Measurements from ENCODE around the gene PRKCA.
"Not testable (repeated sequence)": the region's sequence is repeated elsewhere in the genome, so short reads cannot be mapped to it uniquely, and the experiment has no call there.

The PRKCA gene

DNA sequence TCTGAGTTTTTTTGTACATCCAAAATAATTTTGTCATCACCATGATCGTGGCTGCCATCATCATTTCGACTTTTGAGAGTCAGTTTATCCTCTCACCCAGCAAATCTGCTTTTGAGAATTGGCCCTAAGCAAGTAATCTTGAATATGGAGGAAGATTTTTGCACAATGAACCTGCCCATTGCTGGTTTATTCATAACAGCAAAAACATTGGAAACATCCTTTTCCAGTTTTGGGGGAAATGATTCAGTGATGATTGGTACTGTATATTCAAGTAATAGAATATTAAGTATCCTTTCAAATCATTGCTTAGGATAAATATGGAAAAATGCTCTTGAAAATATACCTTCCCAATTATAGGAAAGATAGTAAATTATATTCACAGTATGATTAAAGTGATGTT is 53.1 kb downstream of the PRKCA start:
- DNase-seq: no peak

DNA sequence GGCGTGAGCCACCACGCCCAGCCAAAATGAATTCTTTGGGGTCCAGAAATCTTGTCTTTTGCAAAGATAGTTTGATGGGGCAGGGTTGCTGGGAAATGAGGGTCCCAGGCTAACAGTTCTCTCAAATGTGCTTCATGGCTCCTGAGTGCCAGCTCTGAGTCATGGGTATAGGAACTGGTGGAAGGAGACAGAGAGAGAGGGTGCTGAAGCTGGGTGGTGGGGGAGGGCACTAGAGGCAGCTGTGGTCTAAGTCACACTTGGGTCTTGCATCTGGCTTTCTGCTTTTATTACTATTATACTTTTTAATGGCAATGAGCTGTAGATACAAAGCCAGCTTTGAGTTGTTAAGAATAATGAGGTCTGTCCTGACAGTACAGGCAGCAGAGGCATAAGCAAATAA is 54.6 kb downstream of the PRKCA start:
- no peak for DNase-seq

DNA sequence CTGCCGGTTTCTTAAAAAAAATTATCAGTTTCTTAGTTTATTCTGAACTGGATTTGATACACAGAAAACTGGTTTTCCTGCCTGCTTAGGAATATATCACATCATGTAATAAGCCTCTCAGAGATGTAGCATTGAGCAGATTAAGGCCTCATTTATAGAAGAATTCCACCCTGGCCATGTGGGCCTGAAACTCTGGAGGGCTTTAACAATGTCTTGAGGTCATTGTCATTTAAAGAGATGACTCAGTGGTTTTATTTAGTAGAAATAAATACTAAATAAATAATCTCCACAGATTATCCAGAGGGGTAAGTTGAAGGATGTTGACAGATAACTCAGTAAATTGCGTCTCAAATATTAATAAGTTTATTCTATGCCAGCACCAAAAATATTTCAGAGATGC is 56.9 kb downstream of the PRKCA start:
- DNase-seq: no peak

DNA sequence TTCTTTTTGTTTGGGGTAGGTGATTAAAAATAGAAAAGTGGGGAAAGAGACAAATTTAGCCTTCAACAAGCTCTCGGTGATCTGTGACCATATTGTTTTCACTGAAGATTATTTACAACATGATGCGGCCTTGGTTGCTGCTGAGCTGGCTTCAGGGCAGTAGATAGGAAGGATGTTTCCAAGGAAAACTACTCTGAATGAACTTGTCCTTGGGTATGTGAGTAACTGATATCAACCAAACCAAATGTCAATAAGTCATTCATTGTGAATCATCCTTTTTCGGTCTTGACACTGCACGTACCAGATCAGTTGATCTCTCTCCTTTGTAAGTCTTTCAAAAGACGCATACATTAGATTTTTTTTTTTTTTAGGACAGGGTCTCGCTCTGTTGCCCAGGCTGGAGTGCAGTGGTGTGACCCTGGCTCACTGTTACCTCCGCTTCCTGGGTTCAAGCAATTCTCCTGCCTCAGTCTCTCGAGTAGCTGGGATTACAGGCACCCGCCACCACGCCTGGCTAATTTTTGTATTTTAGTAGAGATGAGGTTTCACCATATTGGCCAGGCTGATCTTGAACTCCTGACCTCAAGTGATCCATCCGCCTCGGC is 58.6 kb downstream of the PRKCA start:
- DNase-seq: not testable (repeated sequence)

DNA sequence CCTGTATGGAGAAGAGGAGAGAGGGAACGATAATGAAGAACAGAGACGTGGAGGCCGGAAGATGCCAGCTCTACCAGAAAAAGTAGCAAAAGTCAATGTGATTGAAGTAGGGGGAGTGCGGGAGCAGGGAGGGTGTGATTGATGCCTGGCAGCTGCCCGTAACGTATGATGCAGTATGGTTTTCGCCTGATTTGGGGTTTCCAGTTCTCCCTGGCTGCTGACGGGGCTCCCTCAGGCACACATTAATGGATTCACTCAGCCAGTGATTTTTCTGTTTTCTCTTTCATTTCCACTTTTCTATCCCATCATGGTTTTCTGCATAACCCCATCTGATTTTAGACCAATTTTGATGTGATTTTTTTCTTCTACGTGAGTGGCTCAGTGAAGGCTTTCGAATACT is 62.1 kb downstream of the PRKCA start:
- DNase-seq: no peak

DNA sequence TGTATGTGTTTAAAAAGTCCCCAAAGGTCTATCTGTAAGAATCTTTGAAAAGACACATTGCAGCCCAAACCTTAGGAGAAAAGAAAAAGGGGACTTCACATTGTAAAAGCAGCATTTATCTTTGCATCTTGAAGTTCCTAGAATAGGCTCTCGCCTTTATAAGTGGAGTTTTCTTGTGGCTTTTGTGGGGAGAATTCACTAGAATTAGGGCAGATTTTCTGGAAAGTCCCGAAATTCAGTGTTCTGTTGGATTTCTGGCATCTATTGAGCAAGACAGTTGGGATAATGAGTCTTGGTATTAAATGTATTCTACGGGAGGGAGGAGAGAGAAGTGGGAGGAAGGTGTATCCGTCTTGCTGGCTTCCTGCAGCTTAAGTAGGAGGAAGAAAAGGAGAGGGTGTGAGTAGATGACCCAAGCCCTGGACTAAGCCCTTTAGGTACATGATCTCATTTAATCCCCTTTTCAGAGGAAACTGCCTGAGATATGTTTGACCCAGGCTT is 62.6 kb downstream of the PRKCA start:
- no peak for DNase-seq

DNA sequence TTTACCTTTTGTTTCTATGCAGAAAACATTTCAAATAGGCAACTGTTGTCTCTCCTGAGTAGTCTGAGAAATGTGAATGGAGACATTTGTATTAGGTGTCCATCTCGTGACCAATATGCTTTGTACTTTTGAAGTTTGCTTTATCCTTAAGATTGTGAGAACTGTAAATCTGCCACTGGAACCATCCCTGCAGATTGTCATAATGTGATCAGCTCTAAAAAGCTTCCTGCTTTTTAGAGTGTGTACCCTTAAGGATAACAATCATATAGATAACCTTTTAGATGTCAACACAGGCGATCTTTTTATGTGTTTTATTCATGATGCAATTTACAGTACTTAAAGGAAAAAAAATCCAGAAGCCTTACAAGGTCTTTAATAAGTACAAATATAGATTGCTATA is 63.5 kb downstream of the PRKCA start:
- no peak for DNase-seq

DNA sequence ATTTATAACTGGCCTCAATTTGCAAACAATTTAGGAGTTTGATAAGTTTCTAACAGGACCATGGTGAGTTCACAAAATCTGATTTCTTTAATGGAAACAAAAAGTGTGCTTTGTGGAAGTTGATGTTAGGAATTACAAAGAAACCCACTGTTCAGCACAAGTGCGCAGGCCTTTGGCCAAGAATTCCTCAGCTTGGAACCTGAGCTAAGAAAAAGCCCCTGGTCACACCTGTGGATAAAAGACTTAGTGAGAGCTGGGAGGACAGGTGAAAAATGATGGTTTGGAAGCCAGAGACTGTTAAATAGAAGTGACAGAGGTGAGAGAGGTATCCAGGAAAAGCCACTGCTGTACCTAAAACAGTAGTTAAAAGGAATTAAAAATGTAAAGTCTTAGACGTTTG is 64.7 kb downstream of the PRKCA start:
- no peak for DNase-seq

DNA sequence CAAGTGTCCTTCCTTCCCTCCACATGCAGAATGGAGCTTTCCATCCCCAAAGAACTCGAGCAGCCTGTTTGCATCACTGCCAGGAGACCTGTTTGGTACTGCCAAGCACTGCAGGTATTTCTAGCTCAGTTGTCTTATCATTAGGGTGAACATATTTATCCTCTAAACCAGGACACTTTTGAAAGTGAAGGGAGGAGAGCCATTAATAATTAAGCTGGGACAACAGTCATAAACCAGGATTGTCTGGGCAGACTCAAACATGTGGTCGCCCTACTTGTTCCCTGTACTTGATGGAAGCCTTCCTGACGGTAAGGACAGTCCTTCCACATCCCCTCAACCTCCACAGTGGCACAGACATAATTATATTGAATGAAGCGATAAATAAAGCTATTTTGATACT is 67.4 kb downstream of the PRKCA start:
- no peak for DNase-seq

DNA sequence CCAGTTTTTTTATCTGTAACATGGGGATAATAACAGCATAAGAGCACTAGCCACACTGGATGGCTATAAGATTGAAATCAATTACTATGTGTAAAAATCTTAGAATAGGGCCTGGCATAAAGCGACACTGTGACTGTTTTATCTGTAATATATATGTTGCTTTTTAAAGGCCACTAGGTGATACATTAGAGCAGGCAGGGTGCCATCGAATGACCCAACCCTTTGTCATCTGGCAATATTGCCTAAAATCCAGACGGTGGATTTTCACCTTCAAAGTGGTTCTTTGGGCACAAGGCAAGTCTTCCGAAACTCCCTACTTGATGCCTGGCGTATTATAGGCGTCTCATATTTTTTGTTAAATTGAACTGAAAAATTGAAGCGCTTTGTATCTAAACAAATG is 69.1 kb downstream of the PRKCA start:
- no peak for DNase-seq

DNA sequence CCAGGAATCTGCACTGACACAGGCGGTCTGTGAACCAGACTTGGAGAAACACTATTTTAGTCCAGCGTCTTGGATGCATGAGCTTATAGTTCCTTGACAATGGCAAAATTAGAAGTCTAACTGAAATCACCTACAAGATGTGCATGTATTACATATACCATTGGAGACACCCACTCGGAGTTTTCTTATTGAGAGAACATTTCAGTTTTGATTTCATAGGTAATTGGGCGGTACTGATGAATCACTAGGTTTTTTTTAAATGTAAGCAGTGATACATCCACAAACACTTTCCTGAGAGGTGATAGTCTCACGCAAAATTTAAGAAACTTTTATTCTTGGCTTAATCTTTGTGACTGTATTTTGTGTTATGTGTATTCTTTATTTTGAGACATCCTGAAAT is 69.8 kb downstream of the PRKCA start:
- DNase-seq: no peak

DNA sequence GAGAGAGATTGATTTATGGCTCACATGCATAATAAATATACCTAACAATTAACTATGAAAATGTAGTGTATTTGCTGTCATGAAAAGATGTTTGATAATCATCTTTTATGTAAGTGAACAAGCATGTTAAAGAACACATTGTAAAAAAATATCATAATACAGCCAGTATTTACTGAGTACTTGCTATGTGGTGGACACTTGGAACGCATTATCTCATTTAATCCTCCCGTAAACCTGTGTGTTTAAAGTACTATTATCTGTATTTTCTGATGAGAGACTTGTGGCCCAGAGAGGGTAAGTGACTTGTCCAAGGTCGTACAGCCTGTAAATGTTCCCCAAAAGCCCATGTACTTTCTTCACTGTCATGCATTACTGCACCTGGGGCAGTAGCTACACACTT is 70.7 kb downstream of the PRKCA start:
- no peak for DNase-seq

DNA sequence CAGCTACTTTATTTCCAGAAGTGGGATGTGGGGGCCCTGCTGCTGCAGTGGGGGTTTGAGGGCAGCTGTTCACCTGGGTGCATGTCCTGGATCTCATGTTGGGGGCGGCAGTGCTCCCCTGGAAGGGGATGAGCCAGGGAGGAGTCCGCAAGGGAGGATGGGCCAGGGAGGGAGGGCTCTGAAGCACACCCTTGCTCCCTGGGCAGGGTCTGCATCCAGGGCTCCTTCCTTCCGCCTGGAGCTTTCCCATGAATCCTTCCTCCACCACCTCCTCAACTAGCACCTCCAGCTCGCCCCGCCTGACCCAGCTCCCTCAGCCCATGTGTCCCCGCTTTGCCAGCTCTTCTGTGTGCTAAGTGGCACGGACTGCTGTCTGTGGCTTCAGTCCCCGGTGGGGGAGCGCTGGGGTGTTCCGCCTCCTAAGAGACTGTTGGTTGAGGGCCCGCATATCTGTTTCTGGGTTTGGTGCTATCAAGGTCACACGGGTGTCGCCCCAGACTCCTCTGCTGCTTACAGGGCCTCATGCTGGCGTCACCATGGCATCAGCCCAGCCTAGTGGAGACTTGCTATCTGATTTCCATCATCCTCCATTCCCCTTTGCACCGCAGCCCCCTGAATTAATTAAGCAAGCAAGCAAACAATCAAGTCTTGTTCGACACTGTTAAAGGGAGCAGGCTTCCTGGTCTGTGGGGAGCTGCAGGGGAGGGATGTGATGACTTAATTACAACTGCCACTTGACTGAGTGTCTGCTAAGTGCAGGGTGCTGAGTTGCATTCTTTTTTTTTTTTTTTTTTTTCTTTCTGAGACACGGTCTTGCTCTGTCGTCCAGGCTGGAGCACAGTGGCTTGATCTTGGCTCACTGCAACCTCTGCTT is 71.8 kb downstream of the PRKCA start:
- peak in 1 of 2 experiments; percentile 19 for DNase-seq

DNA sequence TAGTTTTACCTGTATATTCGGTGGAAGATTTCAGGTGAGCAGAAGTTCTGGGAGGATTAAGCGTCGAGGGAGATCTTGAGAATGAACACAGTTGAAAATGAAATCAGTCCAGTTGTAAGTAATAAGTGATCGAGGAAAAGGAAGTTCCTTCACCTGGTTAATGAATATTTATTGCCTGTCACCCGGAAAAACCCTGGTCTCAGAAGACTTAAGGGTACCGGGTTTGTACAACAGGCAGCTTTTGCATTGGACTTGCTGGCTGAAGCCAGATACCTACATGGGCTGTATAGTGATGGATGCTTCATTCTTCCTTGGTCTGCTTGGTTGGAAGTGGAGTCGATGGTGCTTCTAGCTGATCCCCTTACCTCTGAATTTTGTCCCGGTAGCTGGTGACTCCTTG is 72.7 kb downstream of the PRKCA start:
- no peak for DNase-seq

DNA sequence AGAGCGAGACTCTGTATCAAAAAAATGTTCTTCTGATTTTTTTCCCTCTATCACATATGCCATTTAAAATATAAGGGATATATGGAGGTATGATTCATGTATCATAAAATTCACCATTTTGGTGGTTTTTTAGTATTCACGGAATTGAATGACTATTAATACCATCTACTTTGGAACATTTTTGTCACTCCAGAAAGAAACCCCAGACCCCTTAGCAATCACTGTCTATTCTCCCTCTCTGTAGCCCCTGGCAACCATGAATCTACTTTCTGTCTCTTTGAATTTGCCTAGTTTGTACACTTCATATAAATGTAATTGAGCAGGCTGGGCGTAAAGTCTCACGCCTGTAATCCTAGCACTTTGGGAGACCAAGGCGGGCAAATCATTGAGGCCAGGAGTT is 75.9 kb downstream of the PRKCA start:
- no peak for DNase-seq

DNA sequence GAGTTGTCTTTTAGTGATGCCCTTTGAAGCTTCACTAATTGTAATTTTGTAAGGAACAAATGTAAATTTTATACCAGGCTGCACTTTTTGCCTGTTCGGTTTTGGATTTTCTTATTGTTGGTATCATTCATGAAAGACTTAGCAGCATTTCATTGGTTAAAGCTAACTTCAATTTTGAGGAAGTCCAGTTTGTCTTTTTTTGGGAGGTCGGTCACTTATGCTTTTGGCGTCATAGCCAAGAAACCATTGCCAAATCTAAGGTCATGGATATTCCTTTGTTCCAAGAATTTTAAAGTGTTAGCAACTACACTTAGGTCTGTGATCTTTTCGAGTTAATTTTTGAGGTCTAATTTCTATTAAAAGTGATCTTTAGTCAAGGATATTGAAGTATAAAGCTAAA is 77.1 kb downstream of the PRKCA start:
- no peak for DNase-seq

DNA sequence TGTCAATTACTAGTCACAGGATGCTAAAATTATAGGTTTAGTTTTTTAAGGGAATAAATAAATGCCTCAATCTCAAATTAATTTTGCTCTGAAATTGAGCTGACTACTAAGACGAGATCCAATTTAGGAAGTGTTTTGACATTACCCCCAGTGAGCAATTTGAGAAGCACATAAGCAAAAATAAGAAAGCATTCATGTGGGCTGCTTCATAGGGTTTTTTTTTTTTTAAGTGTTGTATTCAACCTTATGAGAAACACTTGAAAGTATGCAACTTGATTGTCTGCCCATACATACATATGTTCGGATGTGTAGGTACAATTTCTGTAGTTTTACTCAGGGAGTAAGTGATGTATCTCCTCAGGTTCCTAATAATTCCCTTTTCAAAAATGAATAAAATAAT is 77.6 kb downstream of the PRKCA start:
- DNase-seq: no peak

DNA sequence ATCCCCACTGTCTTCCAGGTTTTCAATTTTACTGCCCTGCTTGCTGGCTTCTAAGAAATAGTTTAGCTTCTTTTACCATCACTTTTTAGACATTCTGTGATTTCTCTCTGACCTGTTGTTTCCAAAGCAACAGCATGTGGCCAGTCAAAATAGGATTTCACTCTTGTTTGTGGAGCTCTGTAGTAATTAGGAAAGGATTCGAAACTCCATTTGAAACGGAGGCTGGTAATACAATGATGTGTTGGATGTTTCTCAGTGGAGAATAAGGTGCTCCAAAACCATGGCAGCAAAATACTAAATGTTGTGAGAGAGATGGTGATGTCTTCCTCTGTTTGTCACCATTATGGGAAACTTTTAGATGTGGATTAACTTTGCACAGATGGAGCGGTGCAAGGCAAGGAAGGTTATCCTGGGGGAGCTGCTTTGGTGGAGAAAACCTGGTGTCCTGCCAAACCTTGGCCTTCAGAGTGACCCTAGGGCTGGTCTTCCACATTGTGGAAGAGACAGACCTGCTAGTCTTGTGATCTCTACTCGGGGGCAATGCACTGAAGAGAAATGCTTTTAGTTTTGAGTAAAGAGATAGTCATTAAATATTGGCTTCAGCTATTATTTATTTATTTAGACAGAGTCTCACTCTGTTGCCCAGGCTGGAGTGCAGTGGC is 79.4 kb downstream of the PRKCA start:
- no peak for DNase-seq

DNA sequence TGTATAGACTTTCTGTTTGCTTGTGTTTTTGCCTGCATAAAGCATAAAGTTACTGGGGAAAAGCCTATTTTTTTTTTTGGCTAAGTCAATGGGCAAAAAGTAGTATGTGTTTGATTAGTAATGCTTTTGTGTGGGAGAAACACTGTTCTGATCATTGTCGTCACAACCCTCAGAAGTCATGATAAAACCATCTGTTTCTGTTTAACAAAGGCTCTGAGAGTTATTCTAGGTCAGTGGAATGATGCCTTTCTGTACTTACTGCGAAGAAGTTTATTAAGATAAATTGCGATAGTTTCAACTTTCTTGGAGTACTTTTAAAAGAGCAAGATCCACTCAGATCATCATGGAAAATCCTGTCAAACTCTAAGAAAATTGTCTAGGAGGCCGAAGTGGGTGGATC is 80.9 kb downstream of the PRKCA start:
- no peak for DNase-seq

DNA sequence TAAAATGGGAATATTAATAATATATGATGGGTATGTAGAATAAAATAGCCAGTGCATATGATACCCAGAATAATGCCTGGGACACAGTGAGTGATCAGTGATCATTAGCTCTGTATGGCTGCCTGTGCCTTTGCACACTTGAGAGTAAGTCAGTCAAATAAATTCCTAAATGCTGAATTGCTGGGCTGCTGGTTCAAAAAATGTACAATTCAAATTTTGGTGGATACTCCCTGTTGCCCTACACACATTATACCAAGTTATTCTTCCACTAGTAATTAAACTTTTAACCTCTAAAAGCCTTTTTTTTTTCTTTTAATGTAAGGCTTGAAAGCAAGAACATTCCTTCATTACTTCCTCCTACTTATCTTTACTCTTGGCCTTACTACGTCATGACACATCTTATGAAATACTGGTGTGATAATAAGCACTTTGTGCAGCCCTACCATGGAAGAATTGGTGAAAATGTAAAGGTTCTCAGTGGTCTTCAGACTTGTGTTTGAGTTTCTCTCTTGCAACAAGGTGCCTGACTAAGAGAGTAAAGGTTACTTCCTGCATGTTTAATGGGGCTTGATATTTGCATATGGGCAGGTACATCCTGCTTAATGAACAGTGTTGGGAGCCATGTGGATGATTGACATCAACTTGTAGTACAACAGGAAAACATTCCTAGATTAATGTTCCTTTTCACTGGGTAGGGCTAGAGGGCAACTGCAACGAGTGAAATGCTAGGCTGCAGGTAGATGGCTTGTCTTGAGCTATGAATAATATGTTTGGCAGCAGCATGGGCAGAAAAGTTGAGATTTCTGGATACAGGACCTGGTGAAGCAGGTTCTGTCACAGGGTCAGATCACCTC is 84.3 kb downstream of the PRKCA start:
- no peak for DNase-seq

DNA sequence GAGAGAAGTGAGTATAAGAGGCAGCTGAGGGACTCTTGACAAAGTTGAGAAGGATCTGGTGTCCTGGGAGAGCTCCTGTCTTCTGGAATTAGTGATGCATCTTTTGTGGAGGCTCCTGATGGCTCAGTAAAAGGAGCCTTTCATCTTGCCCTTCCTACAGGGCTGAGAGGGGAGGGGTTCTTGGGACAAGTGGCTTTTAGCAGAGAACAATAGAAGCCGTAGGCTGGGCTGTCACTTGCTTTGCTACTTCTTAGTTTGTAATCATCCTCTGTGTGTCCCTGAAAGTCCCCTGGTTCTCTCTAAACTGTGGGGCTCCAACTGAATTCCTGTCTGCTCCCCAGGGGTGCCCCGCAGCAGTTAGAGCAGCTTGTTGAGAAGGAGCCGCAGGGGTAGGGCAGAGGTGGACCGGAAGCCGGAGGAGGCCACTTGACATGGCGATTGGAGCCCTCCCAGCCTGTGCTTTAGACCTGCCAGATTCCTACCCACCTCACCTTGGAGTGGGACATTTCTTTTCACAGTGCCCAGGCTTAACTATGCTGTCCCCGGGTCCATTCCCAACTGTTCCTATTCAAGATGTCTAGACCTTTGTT is 85.1 kb downstream of the PRKCA start:
- DNase-seq: no peak

DNA sequence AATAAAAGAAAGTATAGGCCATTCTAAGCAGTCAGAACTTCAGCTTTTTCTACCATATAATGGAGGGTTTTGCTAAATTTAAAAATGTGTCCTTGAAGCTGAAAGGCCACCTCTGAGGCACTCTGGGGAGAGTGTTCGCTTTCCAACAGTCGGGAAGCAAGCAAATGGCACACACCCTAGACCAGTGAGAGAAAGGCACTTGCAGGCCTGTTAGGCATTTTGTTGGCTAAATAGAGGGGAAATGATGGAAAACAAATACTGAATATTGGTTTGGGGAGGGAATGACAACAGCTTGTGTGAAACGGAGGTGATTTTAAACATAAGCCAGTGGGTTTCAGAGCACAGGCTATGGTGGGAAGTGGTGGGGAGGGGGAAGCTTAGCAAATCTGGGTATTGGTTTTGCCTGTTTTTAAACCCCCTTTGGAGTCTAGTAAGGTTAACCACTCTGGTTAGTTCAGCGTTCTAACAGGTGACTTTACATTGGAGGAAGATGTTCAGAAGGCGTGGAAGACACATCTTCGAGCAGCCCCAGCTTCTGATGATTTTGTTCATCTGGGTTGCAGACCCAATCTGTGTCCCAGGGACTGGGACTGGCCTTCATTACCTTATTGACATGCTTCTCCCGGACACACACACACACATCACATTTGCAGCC is 90.5 kb downstream of the PRKCA start:
- DNase-seq: no peak
